HepG2 (cell line): ENCODE data around the gene TMEM134. TPM values are rescaled to one million over a fixed set of nuclear protein-coding genes. Genes with fewer than 3 reads are reported as not detected.

Experiments used
- AGO2 ChIP-seq: fragments of 200-400 bp; formaldehyde crosslinking; optimal IDR thresholded peaks from 2 replicates; pipeline ENCODE3; 2017; ENCODE audit warnings: mild to moderate bottlenecking, low read depth, low read length, moderate library complexity
- ARNT ChIP-seq: fragments of 450-650 bp; IDR thresholded peaks from 2 replicates; pipeline ENCODE4 v1.6.1; 2017
- FOSL2 ChIP-seq: sonication (generic); formaldehyde crosslinking; IDR thresholded peaks from 2 replicates; pipeline ENCODE4 v1.4.0; 2020; ENCODE audit warnings: missing genetic modification reagents
- FOXA1 ChIP-seq, 2 experiments: fragments of 450-650 bp in 1 of 2; sonication (generic) in 1 of 2; formaldehyde crosslinking in 1 of 2; IDR thresholded peaks; 2 replicates each; pipeline versions ENCODE4 v1.4.0 to v1.6.1; 2016 to 2020; ENCODE audit warnings: missing genetic modification reagents in 1 of 2
- HOXA3 ChIP-seq: sonication (generic); formaldehyde crosslinking; IDR thresholded peaks from 2 replicates; pipeline ENCODE4 v1.5.0; 2020; ENCODE audit warnings: missing genetic modification reagents
- NFE2L1 ChIP-seq: sonication (generic); formaldehyde crosslinking; IDR thresholded peaks from 2 replicates; pipeline ENCODE4 v1.4.0; 2020; ENCODE audit warnings: missing genetic modification reagents, mild to moderate bottlenecking, borderline replicate concordance
- REL ChIP-seq: sonication (generic); formaldehyde crosslinking; conservative IDR thresholded peaks from 2 replicates; pipeline ENCODE4 v1.8.0; 2022; ENCODE audit warnings: mild to moderate bottlenecking, missing genetic modification reagents, moderate library complexity
- SKI ChIP-seq: fragments of 450-650 bp; IDR thresholded peaks from one replicate; pipeline ENCODE4 v1.6.1; 2018; ENCODE audit warnings: mild to moderate bottlenecking; ENCODE audit not compliant: partially characterized antibody
- ZFP62 ChIP-seq: sonication (generic); formaldehyde crosslinking; IDR thresholded peaks from 2 replicates; pipeline ENCODE4 v1.4.0; 2020; ENCODE audit warnings: missing genetic modification reagents
- ZMYM4 ChIP-seq: sonication (generic); formaldehyde crosslinking; IDR thresholded peaks from 2 replicates; pipeline ENCODE4 v1.8.1; 2023; ENCODE audit warnings: mild to moderate bottlenecking, missing genetic modification reagents
- ZNF746 ChIP-seq: sonication (generic); formaldehyde crosslinking; IDR thresholded peaks from 2 replicates; pipeline ENCODE4 v1.8.0; 2022; ENCODE audit warnings: mild to moderate bottlenecking, missing genetic modification reagents
- ZNF792 ChIP-seq: IDR thresholded peaks from 2 replicates; pipeline ENCODE4 v1.6.1; 2016
- ZNF83 ChIP-seq: sonication (generic); formaldehyde crosslinking; IDR thresholded peaks from 2 replicates; pipeline ENCODE4 v1.4.0; 2020; ENCODE audit warnings: missing genetic modification reagents, mild to moderate bottlenecking, borderline replicate concordance
- ZNF839 ChIP-seq: sonication (generic); formaldehyde crosslinking; IDR thresholded peaks from 2 replicates; pipeline ENCODE4 v1.4.0; 2020; ENCODE audit warnings: missing genetic modification reagents, mild to moderate bottlenecking, borderline replicate concordance
- polyA plus RNA-seq, 8 experiments: library from polyadenylated mRNA; depleted of rRNA in 3 of 8; stranded (reverse) in 7 of 8; unstranded in 1 of 8; fragments of >200 nt; fragmentation: Illumina TruSeq in 4 of 8; extraction: Trizol in 4 of 8; gene quantifications; 2 replicates each; pipeline versions ENCODE4 v1.2.1 to v1.2.3, GENCODE V29; 2011 to 2016; ENCODE audit warnings: low read depth in 4 of 8, missing spikeins in 1 of 8, mixed read lengths in 1 of 8; ENCODE audit not compliant: insufficient read depth in 1 of 8
- total RNA-seq, 5 experiments: library from RNA; depleted of rRNA; stranded (reverse); fragments of >200 nt; fragmentation: Illumina TruSeq; extraction: Trizol; gene quantifications; 2 replicates each; pipeline ENCODE4 v1.2.3, GENCODE V29; 2016; ENCODE audit warnings: low read depth in 1 of 5
- TF ChIP-seq, protein P1 (sequence below): sonication (generic); formaldehyde crosslinking; IDR thresholded peaks from 2 replicates; pipeline ENCODE4 v1.5.0; 2020; ENCODE audit warnings: missing genetic modification reagents
- TF ChIP-seq, protein P2 (sequence below): sonication (generic); formaldehyde crosslinking; IDR thresholded peaks from 2 replicates; pipeline ENCODE4 v1.5.0; 2020; ENCODE audit warnings: mild to moderate bottlenecking, missing genetic modification reagents, borderline replicate concordance
- TF ChIP-seq, protein P3 (sequence below): sonication (generic); formaldehyde crosslinking; IDR thresholded peaks from 2 replicates; pipeline ENCODE4 v1.5.1; 2020; ENCODE audit warnings: missing genetic modification reagents, mild to moderate bottlenecking, borderline replicate concordance

Gene TMEM134
- total and polyA plus RNA-seq, 2 of the 13 experiments (the other 11 are each of a cell fraction or from before 2014, with no cell fraction given): 6.9 to 26.9 TPM

DNA sequence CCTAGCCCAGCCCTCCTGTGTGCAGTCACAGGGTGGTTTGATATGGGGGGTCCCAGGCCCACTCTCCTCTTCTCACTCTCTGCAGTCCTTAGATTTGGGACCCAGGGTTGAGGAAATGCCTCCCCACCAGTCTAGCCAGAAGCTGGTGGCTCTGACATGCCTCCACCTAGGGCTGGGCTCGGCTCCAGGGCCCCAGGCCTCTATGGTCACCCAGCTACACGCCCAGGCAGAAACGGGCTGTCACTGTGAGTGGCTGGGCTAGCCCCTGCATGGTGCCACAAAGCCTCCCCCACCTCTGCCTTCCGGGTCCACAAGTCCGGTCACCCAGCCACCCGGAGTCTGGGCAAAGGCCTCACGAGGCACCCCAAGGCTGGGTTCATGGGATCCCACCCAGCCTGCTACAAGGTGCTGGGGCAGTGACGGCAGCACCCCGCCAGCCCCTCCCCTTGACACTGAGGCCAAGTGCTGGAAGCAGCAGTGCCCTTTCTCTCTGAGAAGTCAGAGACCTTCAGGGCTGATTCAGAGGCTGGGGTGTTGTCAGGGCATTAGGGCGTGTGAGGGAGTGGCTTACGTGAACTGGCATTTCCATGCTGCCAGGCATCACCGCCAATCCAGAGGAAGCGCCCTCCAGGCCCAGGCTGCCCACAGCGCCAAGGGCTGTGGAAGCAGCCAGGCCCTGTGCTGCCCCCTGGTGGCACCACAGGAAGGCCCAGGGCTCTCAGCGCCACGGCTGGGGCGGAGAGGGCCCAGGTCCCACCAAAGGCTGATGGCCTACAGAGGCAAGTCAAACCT is 36.8 kb upstream of the TMEM134 start (continued):
- TF ChIP-seq FOXA1 (IDR thresholded peaks at IDR 0.05) (no peak), FOXA1 (CRISPR knock-in tag; IDR thresholded peaks at IDR 0.05) (peak; percentile 9; the same call in 1 of the 2 replicates), ARNT (no peak), ZNF746 (no peak), ZNF839 (CRISPR knock-in tag) (no peak; the same call in 1 of the 2 replicates), ZFP62 (no peak), ZNF792 (0 out of 2 replicates have a peak, but pooled peaks have one; percentile 22), HOXA3 (peak; percentile 71; the same call in 1 of the 2 replicates), NFE2L1 (CRISPR knock-in tag) (no peak), SKI (no peak), REL (0 out of 2 replicates have a peak, but pooled peaks have one; percentile 75), ZNF83 (CRISPR knock-in tag) (peak; percentile 68; the same call in 1 of the 2 replicates), AGO2 (peak; percentile 47), FOSL2 (peak; percentile 32; the same call in 1 of the 2 replicates), ZMYM4 (CRISPR knock-in tag) (peak; percentile 40; the same call in 1 of the 2 replicates)
- TF ChIP-seq, protein P1, sequence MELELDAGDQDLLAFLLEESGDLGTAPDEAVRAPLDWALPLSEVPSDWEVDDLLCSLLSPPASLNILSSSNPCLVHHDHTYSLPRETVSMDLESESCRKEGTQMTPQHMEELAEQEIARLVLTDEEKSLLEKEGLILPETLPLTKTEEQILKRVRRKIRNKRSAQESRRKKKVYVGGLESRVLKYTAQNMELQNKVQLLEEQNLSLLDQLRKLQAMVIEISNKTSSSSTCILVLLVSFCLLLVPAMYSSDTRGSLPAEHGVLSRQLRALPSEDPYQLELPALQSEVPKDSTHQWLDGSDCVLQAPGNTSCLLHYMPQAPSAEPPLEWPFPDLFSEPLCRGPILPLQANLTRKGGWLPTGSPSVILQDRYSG: no peak
- TF ChIP-seq, protein P2, sequence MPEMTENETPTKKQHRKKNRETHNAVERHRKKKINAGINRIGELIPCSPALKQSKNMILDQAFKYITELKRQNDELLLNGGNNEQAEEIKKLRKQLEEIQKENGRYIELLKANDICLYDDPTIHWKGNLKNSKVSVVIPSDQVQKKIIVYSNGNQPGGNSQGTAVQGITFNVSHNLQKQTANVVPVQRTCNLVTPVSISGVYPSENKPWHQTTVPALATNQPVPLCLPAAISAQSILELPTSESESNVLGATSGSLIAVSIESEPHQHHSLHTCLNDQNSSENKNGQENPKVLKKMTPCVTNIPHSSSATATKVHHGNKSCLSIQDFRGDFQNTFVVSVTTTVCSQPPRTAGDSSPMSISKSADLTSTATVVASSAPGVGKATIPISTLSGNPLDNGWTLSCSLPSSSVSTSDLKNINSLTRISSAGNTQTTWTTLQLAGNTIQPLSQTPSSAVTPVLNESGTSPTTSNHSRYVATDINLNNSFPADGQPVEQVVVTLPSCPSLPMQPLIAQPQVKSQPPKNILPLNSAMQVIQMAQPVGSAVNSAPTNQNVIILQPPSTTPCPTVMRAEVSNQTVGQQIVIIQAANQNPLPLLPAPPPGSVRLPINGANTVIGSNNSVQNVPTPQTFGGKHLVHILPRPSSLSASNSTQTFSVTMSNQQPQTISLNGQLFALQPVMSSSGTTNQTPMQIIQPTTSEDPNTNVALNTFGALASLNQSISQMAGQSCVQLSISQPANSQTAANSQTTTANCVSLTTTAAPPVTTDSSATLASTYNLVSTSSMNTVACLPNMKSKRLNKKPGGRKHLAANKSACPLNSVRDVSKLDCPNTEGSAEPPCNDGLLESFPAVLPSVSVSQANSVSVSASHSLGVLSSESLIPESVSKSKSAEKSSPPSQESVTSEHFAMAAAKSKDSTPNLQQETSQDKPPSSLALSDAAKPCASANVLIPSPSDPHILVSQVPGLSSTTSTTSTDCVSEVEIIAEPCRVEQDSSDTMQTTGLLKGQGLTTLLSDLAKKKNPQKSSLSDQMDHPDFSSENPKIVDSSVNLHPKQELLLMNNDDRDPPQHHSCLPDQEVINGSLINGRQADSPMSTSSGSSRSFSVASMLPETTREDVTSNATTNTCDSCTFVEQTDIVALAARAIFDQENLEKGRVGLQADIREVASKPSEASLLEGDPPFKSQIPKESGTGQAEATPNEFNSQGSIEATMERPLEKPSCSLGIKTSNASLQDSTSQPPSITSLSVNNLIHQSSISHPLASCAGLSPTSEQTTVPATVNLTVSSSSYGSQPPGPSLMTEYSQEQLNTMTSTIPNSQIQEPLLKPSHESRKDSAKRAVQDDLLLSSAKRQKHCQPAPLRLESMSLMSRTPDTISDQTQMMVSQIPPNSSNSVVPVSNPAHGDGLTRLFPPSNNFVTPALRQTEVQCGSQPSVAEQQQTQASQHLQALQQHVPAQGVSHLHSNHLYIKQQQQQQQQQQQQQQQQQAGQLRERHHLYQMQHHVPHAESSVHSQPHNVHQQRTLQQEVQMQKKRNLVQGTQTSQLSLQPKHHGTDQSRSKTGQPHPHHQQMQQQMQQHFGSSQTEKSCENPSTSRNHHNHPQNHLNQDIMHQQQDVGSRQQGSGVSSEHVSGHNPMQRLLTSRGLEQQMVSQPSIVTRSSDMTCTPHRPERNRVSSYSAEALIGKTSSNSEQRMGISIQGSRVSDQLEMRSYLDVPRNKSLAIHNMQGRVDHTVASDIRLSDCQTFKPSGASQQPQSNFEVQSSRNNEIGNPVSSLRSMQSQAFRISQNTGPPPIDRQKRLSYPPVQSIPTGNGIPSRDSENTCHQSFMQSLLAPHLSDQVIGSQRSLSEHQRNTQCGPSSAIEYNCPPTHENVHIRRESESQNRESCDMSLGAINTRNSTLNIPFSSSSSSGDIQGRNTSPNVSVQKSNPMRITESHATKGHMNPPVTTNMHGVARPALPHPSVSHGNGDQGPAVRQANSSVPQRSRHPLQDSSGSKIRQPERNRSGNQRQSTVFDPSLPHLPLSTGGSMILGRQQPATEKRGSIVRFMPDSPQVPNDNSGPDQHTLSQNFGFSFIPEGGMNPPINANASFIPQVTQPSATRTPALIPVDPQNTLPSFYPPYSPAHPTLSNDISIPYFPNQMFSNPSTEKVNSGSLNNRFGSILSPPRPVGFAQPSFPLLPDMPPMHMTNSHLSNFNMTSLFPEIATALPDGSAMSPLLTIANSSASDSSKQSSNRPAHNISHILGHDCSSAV (CRISPR knock-in tag): no peak
- TF ChIP-seq, protein P3, sequence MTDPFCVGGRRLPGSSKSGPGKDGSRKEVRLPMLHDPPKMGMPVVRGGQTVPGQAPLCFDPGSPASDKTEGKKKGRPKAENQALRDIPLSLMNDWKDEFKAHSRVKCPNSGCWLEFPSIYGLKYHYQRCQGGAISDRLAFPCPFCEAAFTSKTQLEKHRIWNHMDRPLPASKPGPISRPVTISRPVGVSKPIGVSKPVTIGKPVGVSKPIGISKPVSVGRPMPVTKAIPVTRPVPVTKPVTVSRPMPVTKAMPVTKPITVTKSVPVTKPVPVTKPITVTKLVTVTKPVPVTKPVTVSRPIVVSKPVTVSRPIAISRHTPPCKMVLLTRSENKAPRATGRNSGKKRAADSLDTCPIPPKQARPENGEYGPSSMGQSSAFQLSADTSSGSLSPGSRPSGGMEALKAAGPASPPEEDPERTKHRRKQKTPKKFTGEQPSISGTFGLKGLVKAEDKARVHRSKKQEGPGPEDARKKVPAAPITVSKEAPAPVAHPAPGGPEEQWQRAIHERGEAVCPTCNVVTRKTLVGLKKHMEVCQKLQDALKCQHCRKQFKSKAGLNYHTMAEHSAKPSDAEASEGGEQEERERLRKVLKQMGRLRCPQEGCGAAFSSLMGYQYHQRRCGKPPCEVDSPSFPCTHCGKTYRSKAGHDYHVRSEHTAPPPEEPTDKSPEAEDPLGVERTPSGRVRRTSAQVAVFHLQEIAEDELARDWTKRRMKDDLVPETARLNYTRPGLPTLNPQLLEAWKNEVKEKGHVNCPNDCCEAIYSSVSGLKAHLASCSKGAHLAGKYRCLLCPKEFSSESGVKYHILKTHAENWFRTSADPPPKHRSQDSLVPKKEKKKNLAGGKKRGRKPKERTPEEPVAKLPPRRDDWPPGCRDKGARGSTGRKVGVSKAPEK: 0 out of 2 replicates have a peak, but pooled peaks have one; percentile 30
